Stimulated activated CD8-positive, alpha-beta memory T cell treated with anti-CD3 and anti-CD28 coated beads, Interleukin-7, amount 100 ng/mL, for 1 hour (primary cell): ENCODE results near the gene HAO1.
"Not testable (repeated sequence)": the region's sequence is repeated elsewhere in the genome, so short reads cannot be mapped to it uniquely, and the experiment has no call there.

Experiments used
- DNase-seq, 2 donors: peaks; one replicate each; pipeline ENCODE4 v3.0.0-alpha.2; 2020; ENCODE audit warnings: low read depth in 2 of 2

HAO1 gene

DNA sequence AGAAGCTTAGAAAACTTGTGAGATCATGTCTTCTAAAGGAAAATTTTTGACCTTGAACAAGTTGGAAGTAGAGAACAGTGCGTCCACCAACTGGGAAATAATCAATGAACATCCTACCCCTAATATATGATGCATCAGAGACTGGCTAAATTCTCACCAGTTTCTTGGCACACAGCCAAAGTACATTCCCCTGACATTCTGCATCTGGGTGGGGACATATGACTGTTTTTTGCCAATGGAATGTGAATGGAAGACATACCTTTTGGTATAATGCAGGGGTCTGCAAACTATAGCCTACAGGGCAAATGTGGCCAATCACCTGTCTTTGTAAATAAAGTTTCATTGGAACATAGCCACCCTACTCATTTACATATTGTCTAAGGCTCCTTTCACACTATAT, 84.7 kb downstream of the HAO1 start:
- DNase-seq: no peak

DNA sequence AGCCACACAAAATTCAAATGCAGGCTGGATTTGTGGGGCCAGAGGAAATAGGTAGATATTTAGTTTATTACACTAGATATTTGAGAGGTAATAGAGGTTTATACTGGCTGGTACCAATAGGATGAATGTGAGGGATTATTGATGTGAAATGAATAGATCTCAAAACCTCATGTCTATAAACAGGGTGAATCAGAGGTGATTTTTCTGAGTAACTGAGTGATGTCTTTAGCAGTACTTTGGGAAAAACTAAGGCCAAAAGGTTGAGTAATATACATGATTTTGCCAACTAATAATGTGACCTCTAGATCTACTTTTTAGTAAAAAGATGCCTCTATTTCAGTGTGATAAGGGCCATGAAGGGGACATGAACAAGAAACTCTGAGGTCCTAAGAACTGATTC, 86.8 kb downstream of the HAO1 start:
- no peak for DNase-seq

DNA sequence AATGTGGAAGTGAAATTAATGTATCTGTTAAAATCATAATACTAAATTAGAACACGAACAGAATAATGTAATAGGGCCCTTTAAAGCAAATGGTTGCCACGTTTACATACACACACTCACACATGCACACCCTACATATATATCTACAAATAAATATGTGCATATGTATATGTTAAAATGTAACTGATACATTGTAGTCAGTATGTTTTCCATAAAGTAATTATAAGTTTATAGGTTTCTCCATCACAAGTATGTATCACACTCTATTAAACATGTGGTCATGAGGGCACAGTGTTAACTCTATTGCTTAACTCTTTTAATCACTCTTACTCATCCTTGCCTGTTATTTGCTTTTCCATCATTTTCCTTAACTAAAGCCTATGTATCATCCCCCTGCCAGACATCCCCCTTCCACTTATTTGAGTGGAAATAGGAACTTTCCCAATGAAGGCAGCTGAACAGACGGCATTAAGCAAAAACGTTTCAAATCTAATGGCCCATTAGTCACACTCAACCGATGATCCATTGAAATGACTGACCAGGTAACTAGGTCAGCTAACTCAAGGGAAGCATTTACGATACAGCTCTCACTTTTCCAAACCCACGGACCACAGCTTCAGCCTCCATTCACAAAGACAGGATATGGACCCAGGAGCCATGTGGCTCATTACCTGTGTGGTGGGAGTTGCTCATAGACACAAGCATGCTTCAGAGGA, 89.3 kb downstream of the HAO1 start:
- DNase-seq: no peak

DNA sequence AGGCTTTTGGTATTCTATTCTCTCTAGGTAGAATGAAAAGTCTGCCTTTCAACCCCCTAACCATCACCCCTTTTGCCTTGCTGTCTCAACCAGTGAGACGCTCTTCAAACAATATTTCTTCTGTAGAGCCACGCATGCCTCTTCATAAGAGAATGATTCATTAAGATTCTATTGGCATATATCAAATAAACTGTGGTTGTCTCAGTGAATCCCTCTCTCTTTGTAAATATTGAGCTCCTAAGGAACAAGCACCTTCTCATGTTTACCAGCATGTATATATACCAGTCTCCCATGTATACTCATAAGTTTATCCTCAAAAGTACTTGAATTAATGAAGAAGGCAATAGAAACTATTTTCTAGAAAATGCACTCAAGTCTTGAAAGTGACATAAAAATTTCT, 90.6 kb downstream of the HAO1 start:
- DNase-seq: no peak

- no peak for DNase-seq
Observed at GRCh38 chr20:7848351-7848750, 91.9 kb downstream of the HAO1 start.

GRCh38 chr20:7843613-7844012, 96.6 kb downstream of the HAO1 start:
- DNase-seq: no peak

DNA sequence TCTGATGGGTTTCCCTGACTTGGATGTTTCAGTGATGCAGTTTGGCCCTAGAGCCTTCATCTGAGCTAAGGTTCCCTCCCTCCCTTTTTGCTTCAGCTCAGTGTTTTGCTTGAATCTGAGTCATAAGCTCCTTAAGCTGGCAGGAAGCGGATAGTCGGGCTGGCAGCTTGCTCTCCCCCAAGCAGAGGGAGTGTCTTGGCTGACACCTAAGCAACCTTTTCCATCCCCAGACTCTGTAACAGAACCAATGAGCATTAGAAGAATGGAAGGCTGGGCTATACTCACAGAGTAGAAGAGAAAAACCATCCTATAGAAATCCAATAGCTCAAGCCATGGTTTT, 98.3 kb downstream of the HAO1 start:
- no peak for DNase-seq

DNA sequence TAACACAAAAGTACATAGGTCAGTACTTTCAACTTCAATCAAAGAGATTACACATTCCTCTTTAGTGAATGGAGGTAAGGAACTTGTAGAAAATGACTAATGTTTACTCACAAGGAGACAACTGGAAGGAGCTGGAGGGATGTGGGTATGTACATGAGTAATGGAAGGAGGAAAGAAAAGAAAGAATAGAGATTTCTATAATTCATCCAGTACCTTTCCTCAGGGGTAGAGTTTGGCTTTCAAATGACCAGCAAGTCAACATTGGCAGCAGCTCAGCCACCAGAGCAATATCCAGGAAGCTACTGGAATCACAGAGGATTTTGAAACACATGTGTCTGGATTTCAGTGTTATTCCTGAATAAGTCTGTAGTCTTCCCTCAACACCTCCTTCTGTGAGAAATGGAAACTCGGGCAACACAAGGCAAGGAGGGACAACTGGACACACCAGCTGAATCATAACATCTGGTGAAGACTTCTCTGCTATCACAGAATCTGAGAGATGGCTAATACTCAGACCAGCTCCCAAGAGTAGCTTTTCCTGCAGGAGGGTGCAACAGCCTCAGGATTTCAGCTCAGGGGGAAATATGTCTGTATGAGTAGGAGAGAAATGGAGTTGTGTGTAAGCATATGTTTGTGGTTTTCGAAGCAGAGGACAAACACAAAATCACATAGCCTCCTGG, 98.8 kb downstream of the HAO1 start:
- DNase-seq: no peak

GRCh38 chr20:7836076-7836475, 104.2 kb downstream of the HAO1 start:
- no peak for DNase-seq

DNA sequence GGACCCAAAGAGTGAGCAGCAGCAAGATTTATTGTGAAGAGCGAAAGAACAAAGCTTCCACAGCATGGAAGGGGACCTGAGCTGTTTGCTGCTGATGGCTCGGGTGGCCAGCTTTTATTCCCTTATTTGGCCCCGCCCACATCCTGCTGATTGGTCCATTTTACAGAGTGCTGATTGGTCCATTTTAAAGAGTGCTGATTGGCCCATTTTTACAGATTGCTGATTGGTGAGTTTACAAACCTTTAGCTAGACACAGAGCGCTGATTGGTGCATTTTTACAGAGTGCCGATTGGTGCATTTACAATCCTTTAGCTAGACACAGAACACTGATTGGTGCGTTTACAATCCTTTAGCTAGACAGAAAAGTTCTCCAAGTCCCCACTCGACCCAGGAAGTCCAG, 105.8 kb downstream of the HAO1 start:
- DNase-seq: not testable (repeated sequence)
